Activated naive CD4-positive, alpha-beta T cell treated with Interleukin-2 at 50 U/mL for 16 hours (primary cell): ENCODE data around the gene NMRAL1.

Source experiments
- DNase-seq: peaks from one replicate; pipeline ENCODE4 v3.0.0-alpha.2; 2020

The NMRAL1 gene

GRCh38 chr16:4463522-4464163 is 10.8 kb downstream of the NMRAL1 start:
- DNase-seq = no peak

GRCh38 chr16:4461250-4462085 is 13.0 kb downstream of the NMRAL1 start:
- DNase-seq = no peak

GRCh38 chr16:4460936-4461249 is 13.5 kb downstream of the NMRAL1 start:
- DNase-seq = no peak

- no peak for DNase-seq
Observed at GRCh38 chr16:4455951-4456350, 18.5 kb downstream of the NMRAL1 start.

- DNase-seq = no peak
Observed at GRCh38 chr16:4455081-4455480, 19.3 kb downstream of the NMRAL1 start.

- DNase-seq = no peak
Observed at GRCh38 chr16:4454623-4455022, 19.8 kb downstream of the NMRAL1 start.

GRCh38 chr16:4452674-4453073 is 21.8 kb downstream of the NMRAL1 start:
- DNase-seq = no peak

- DNase-seq = no peak
Observed at GRCh38 chr16:4450931-4451519, 23.4 kb downstream of the NMRAL1 start.

GRCh38 chr16:4450430-4450829 is 24.0 kb downstream of the NMRAL1 start:
- DNase-seq = no peak

- no peak for DNase-seq
Observed at GRCh38 chr16:4443986-4444385, 30.4 kb downstream of the NMRAL1 start.

- no peak for DNase-seq
Observed at GRCh38 chr16:4443271-4443670, 31.2 kb downstream of the NMRAL1 start.

- no peak for DNase-seq
Observed at GRCh38 chr16:4442371-4442770, 32.1 kb downstream of the NMRAL1 start.

- no peak for DNase-seq
Observed at GRCh38 chr16:4437366-4437765, 37.1 kb downstream of the NMRAL1 start.

GRCh38 chr16:4435337-4436067 is 38.9 kb downstream of the NMRAL1 start:
- DNase-seq = no peak

GRCh38 chr16:4433914-4434787 is 40.3 kb downstream of the NMRAL1 start:
- DNase-seq = no peak

- no peak for DNase-seq
Observed at GRCh38 chr16:4433228-4433627, 41.2 kb downstream of the NMRAL1 start.

- DNase-seq = no peak
Observed at GRCh38 chr16:4431023-4431422, 43.4 kb downstream of the NMRAL1 start.

- no peak for DNase-seq
Observed at GRCh38 chr16:4428500-4428899, 45.9 kb downstream of the NMRAL1 start.

GRCh38 chr16:4426722-4427372 is 47.6 kb downstream of the NMRAL1 start:
- no peak for DNase-seq

GRCh38 chr16:4426021-4426684 is 48.3 kb downstream of the NMRAL1 start:
- DNase-seq = no peak

- peak; percentile 93 for DNase-seq
Observed at GRCh38 chr16:4425378-4426020, 48.9 kb downstream of the NMRAL1 start, which contains the start of gene DNAJA3. Gene DNAJA3 (plus strand): TSS chr16:4425868. CDS start chr16:4425882, 14 bp downstream.
